Memory B cell (primary cell): ENCODE data around the gene SEPTIN5.
"Not testable (repeated sequence)": the region's sequence is repeated elsewhere in the genome, so short reads cannot be mapped to it uniquely, and the experiment has no call there.

Experiments
- ATAC-seq: fragments of 150-1000 bp; cut with Tn5 transposase; 2 replicates; pipeline ENCODE4 v1.10.0; 2021; ENCODE audit warnings: low read depth, mild to moderate bottlenecking, moderate library complexity
- DNase-seq, 2 donors: peaks; one replicate each; pipeline ENCODE4 v3.0.0; 2022; ENCODE audit warnings: low spot score in 2 of 2
- H3K27ac Mint-ChIP-seq: one replicate; pipeline ENCODE4 v1.8.0; 2022; ENCODE audit warnings: mild to moderate bottlenecking, moderate library complexity, mixed read lengths
- H3K27me3 Mint-ChIP-seq: one replicate; pipeline ENCODE4 v1.8.0; 2022; ENCODE audit warnings: mixed read lengths
- H3K36me3 Mint-ChIP-seq: one replicate; pipeline ENCODE4 v1.8.0; 2022; ENCODE audit warnings: mild to moderate bottlenecking, mixed read lengths
- H3K4me1 Mint-ChIP-seq: one replicate; pipeline ENCODE4 v1.8.0; 2022; ENCODE audit warnings: mixed read lengths
- H3K4me3 Mint-ChIP-seq: one replicate; pipeline ENCODE4 v1.8.0; 2022; ENCODE audit warnings: mild to moderate bottlenecking, moderate library complexity, mixed read lengths
- H3K9me3 Mint-ChIP-seq: one replicate; pipeline ENCODE4 v1.8.0; 2022; ENCODE audit warnings: mixed read lengths

The SEPTIN5 gene

GRCh38 chr22:19724927-19725661 lies 10.8 kb downstream of the SEPTIN5 start:
- Mint-ChIP-seq H3K27me3 (peaks cover 49% of the 10 kb centered on the region), H3K36me3 (peaks cover 5% of the 10 kb centered on the region), H3K4me1 (peaks cover 16% of the 10 kb centered on the region), H3K4me3 (peak overlapping the region; percentile 61), H3K27ac (no peak overlapping the region), H3K9me3 (no peaks in the 10 kb centered on the region)
- DNase-seq (no peak), ATAC-seq (no peak)

GRCh38 chr22:19726064-19726788 lies 11.9 kb downstream of the SEPTIN5 start:
- H3K27me3 Mint-ChIP-seq, result peaks cover 42% of the 10 kb centered on the region
- H3K4me3 Mint-ChIP-seq, result not testable (repeated sequence)

GRCh38 chr22:19727310-19728150 lies 13.2 kb downstream of the SEPTIN5 start:
- Mint-ChIP-seq H3K36me3 (peaks cover 5% of the 10 kb centered on the region), H3K4me3 (no peak overlapping the region), H3K27me3 (peaks cover 38% of the 10 kb centered on the region), H3K4me1 (peaks cover 19% of the 10 kb centered on the region), H3K9me3 (no peaks in the 10 kb centered on the region), H3K27ac (no peak overlapping the region)
- ATAC-seq, result no peak
- no peak for DNase-seq

More at GRCh38 chr22:19726064-19726788, 11.9 kb downstream of the SEPTIN5 start:
- not testable (repeated sequence) for DNase-seq, H3K27ac Mint-ChIP-seq, ATAC-seq, H3K9me3 Mint-ChIP-seq, H3K36me3 Mint-ChIP-seq
- H3K4me1 Mint-ChIP-seq, result peaks cover 19% of the 10 kb centered on the region

GRCh38 chr22:19728271-19728670 lies 14.0 kb downstream of the SEPTIN5 start:
- peaks cover 5% of the 10 kb centered on the region for H3K36me3 Mint-ChIP-seq
- no peak overlapping the region for H3K27ac Mint-ChIP-seq
- peaks cover 16% of the 10 kb centered on the region for H3K4me1 Mint-ChIP-seq
- ATAC-seq (no peak), DNase-seq (no peak)
- H3K27me3 Mint-ChIP-seq, result peaks cover 33% of the 10 kb centered on the region
- no peaks in the 10 kb centered on the region for H3K9me3 Mint-ChIP-seq
- no peak overlapping the region for H3K4me3 Mint-ChIP-seq

- H3K27ac Mint-ChIP-seq, result no peak overlapping the region
Measured at GRCh38 chr22:19728836-19729235, 14.5 kb downstream of the SEPTIN5 start.

GRCh38 chr22:19729507-19729906 lies 15.2 kb downstream of the SEPTIN5 start:
- peaks cover 13% of the 10 kb centered on the region for H3K4me1 Mint-ChIP-seq
- no peak overlapping the region for H3K27ac Mint-ChIP-seq
- H3K27me3 Mint-ChIP-seq, result peaks cover 31% of the 10 kb centered on the region
- H3K9me3 Mint-ChIP-seq, result no peaks in the 10 kb centered on the region
- H3K4me3 Mint-ChIP-seq, result no peak overlapping the region
- DNase-seq (no peak), ATAC-seq (no peak)
- peaks cover 5% of the 10 kb centered on the region for H3K36me3 Mint-ChIP-seq

More at GRCh38 chr22:19728836-19729235, 14.5 kb downstream of the SEPTIN5 start:
- no peak overlapping the region for H3K4me3 Mint-ChIP-seq
- DNase-seq (no peak), ATAC-seq (no peak)
- H3K27me3 Mint-ChIP-seq, result peaks cover 31% of the 10 kb centered on the region
- peaks cover 5% of the 10 kb centered on the region for H3K36me3 Mint-ChIP-seq
- peaks cover 13% of the 10 kb centered on the region for H3K4me1 Mint-ChIP-seq
- H3K9me3 Mint-ChIP-seq, result no peaks in the 10 kb centered on the region

- ATAC-seq (no peak), DNase-seq (no peak)
- Mint-ChIP-seq H3K27me3 (peaks cover 24% of the 10 kb centered on the region), H3K27ac (no peak overlapping the region), H3K9me3 (no peaks in the 10 kb centered on the region), H3K36me3 (peaks cover 4% of the 10 kb centered on the region), H3K4me1 (peaks cover 6% of the 10 kb centered on the region), H3K4me3 (no peak overlapping the region)
Measured at GRCh38 chr22:19730198-19730597, 15.9 kb downstream of the SEPTIN5 start.

- H3K9me3 Mint-ChIP-seq, result no peaks in the 10 kb centered on the region
- H3K36me3 Mint-ChIP-seq, result no peaks in the 10 kb centered on the region
- peaks cover 20% of the 10 kb centered on the region for H3K27me3 Mint-ChIP-seq
- H3K4me1 Mint-ChIP-seq, result peaks cover 3% of the 10 kb centered on the region
- DNase-seq (peak; percentile 90 to 97), ATAC-seq (peak; percentile 92)
- H3K4me3 Mint-ChIP-seq, result peak overlapping the region; percentile 72
- H3K27ac Mint-ChIP-seq, result no peak overlapping the region
Measured at GRCh38 chr22:19730655-19731360, 16.5 kb downstream of the SEPTIN5 start.

- Mint-ChIP-seq H3K27ac (no peak overlapping the region), H3K4me1 (peaks cover 3% of the 10 kb centered on the region), H3K27me3 (peaks cover 16% of the 10 kb centered on the region), H3K4me3 (no peak overlapping the region), H3K9me3 (no peaks in the 10 kb centered on the region), H3K36me3 (no peaks in the 10 kb centered on the region)
- ATAC-seq, result no peak
- DNase-seq, result no peak
Measured at GRCh38 chr22:19731361-19732135, 17.2 kb downstream of the SEPTIN5 start.

- Mint-ChIP-seq H3K4me3 (no peak overlapping the region), H3K9me3 (no peaks in the 10 kb centered on the region), H3K27ac (no peak overlapping the region), H3K27me3 (peaks cover 9% of the 10 kb centered on the region), H3K36me3 (no peaks in the 10 kb centered on the region), H3K4me1 (peaks cover 3% of the 10 kb centered on the region)
- no peak for ATAC-seq
- no peak for DNase-seq
Measured at GRCh38 chr22:19732403-19733113, 18.3 kb downstream of the SEPTIN5 start.

- DNase-seq, result no peak
- H3K27me3 Mint-ChIP-seq, result peaks cover 2% of the 10 kb centered on the region
- H3K4me1 Mint-ChIP-seq, result peaks cover 3% of the 10 kb centered on the region
- H3K36me3 Mint-ChIP-seq, result no peaks in the 10 kb centered on the region
- H3K9me3 Mint-ChIP-seq, result no peaks in the 10 kb centered on the region
- H3K4me3 Mint-ChIP-seq, result no peak overlapping the region
- no peak for ATAC-seq
- no peak overlapping the region for H3K27ac Mint-ChIP-seq
Measured at GRCh38 chr22:19733755-19734154, 19.5 kb downstream of the SEPTIN5 start.

- Mint-ChIP-seq H3K4me3 (no peak overlapping the region), H3K4me1 (peaks cover 3% of the 10 kb centered on the region), H3K36me3 (no peaks in the 10 kb centered on the region), H3K27ac (no peak overlapping the region), H3K9me3 (no peaks in the 10 kb centered on the region), H3K27me3 (peaks cover 2% of the 10 kb centered on the region)
- ATAC-seq, result no peak
- no peak for DNase-seq
Measured at GRCh38 chr22:19734163-19734562, 19.9 kb downstream of the SEPTIN5 start.
